A172 (cell line): ENCODE measurements around the gene RSPH1. TPM values are rescaled to one million over a fixed set of nuclear protein-coding genes. Genes with fewer than 3 reads are reported as not detected.

Source experiments
- DNase-seq: peaks from one replicate; pipeline ENCODE4 v3.0.0-alpha.2; 2015; ENCODE audit warnings: low spot score
- total RNA-seq: library from RNA; depleted of rRNA; stranded (reverse); fragments of >200 nt; shearing (Covaris generic); gene quantifications from 2 replicates; pipeline ENCODE4 v1.2.3, GENCODE V29; 2014

RSPH1 gene
- total RNA-seq, 1 experiment from 2014 or later, result not detected

- peak; percentile 96 for DNase-seq
Observed at GRCh38 chr21:42467140-42467983, 28.7 kb downstream of the RSPH1 start.

GRCh38 chr21:42466700-42467099 is 29.3 kb downstream of the RSPH1 start:
- no peak for DNase-seq

- DNase-seq, result no peak
Observed at GRCh38 chr21:42465803-42466127, 30.3 kb downstream of the RSPH1 start.

GRCh38 chr21:42465008-42465802 is 30.8 kb downstream of the RSPH1 start:
- DNase-seq, result peak; percentile 38

GRCh38 chr21:42463861-42464515 is 32.0 kb downstream of the RSPH1 start:
- peak; percentile 69 for DNase-seq

GRCh38 chr21:42461881-42462877 is 33.8 kb downstream of the RSPH1 start:
- no peak for DNase-seq

GRCh38 chr21:42461185-42461520 is 34.9 kb downstream of the RSPH1 start:
- DNase-seq, result no peak

- no peak for DNase-seq
Observed at GRCh38 chr21:42460391-42461184, 35.4 kb downstream of the RSPH1 start.

GRCh38 chr21:42459546-42460215 is 36.3 kb downstream of the RSPH1 start:
- DNase-seq, result no peak

GRCh38 chr21:42459082-42459460 is 37.0 kb downstream of the RSPH1 start:
- no peak for DNase-seq

- peak; percentile 66 for DNase-seq
Observed at GRCh38 chr21:42456457-42456856, 39.6 kb downstream of the RSPH1 start.

GRCh38 chr21:42455754-42456440 is 40.1 kb downstream of the RSPH1 start:
- DNase-seq, result no peak

GRCh38 chr21:42455196-42455595 is 40.8 kb downstream of the RSPH1 start:
- no peak for DNase-seq

GRCh38 chr21:42454786-42455185 is 41.2 kb downstream of the RSPH1 start:
- DNase-seq, result no peak

- DNase-seq, result no peak
Observed at GRCh38 chr21:42453986-42454570, 41.9 kb downstream of the RSPH1 start.

GRCh38 chr21:42453224-42453985 is 42.6 kb downstream of the RSPH1 start:
- no peak for DNase-seq

GRCh38 chr21:42452401-42453223 is 43.4 kb downstream of the RSPH1 start:
- DNase-seq, result no peak
